GM21737 (cell line): Measurements from ENCODE around the gene SNAPC3.
"Not testable (repeated sequence)": the region's sequence is repeated elsewhere in the genome, so short reads cannot be mapped to it uniquely, and the experiment has no call there.

Source experiments
- ATAC-seq: cut with Tn5 transposase; IDR thresholded peaks from one replicate; pipeline ENCODE4 v1.9.1; 2021; ENCODE audit warnings: mild to moderate bottlenecking, moderate library complexity; ENCODE audit not compliant: unreplicated experiment

The SNAPC3 gene

DNA sequence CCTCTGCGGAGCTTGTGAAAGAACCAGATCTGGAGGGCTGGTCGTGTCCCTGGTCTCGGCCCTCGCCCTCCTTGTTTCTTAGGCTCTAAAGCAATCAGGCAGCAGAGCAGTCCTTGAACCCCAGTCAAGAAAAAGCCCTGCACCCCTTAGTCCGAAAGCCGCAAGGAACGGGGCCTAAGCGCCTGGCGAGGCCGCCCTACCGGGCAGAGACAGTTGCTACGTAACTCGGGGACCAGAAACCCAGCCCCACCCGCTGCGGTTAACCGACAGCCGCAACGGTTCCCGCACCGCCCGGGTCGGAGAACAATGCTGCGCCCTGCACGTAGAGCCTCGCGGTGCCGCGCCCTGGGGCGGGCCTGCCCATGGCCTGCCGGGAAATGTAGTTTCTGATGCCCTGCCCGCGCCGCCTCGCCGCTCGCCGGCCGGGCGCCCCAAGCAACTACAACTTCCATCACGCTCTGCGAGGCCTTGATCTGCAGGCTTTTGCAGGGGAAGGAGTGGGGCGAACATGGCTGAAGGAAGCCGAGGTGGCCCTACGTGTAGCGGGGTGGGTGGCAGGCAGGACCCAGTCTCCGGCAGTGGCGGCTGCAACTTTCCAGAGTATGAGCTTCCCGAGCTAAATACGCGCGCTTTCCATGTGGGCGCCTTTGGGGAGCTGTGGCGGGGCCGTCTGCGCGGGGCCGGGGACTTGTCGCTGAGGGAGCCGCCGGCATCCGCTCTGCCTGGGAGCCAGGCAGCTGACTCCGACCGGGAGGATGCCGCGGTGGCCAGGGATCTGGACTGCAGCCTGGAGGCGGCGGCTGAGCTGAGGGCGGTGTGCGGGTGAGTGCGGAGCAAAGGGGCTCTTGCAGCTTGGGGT, at the start of gene SNAPC3:
Gene SNAPC3, plus strand, starts transcription at position 505 of the 859 bp plus-strand sequence. Its CDS starts 4 bp downstream, at position 509.
- peak; percentile 97 for ATAC-seq

DNA sequence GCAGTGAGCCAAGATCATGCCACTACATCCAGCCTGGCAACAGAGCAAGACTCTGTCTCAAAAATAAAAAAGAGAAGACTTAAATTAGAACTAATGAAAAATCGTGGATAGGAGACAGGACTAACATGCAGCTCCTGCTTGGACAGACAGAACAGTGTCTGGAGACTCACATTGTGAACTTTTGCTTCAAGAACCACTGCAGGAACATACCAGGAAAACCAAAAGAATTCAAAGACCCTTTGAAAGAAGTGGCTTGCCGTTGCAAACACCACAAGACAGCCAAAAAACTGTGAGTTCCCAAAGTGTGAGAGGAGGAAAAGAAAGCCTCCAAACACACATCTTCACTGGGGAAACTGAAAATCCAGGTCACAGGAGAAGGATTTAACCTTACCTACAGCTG, 48.8 kb upstream of the SNAPC3 start:
- ATAC-seq, result no peak

DNA sequence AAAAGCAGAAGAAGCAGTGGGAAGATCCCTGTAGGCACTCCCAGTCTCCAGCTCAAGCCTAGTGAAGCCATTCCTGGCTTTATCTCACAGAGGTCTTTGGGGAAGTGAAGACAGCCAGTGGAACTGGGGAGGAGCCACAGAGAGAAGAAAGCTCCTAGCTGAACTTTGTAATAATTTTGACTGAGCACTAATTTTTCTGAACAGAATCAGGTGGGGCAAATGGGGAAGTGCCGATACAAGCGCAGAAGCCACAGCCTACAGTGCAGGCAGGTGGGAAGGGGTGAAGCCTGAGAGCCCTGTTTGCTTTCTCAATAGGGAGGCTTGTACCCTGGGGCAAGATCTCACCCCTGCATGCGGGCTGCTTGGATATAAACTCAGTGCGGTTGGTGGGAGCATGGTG, 48.4 kb upstream of the SNAPC3 start:
- no peak for ATAC-seq

GRCh38 chr9:15374825-15375224, 47.9 kb upstream of the SNAPC3 start:
- no peak for ATAC-seq

DNA sequence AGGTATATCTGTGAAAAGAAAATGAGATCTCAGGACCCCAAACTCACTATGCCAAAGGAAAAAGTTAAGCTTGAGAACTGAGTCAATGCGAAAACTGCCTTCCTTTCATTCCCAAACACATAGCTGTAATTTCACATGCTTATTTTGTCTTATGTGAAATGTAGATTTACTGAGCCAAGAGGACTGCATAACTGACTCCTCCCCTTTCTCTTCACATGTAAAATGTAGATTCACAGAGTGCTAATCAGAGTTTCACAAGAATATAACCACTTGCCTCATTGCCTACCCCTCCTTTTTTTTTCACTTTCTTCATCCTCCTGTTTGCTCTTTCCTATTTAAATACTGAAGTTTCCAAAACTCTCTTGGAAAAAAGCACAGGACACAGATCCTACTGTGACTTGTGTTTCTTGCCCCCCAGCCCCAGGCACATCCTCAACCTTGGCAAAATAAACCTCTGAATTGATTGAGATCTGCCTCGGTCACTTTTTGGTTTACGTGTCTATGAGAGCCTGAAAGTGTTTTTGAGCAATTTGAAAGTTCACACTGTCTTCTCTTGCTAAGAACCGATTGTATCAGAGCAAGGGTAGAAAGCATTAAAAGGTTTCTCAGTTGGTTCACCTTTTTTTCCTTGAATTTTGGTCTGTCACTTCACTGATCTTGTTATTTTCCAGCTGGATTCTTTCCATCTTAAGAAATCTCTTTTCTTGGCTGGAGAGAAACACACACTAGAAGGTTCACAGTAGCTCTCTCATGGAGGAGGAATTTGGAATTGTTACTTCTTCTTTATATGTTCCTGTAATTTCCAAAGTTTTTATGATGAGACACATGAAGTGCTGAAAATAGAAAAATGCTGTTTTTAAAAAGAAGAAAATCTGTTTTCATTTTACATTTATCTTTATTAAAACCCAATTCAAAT, 44.8 kb upstream of the SNAPC3 start:
- ATAC-seq, result no peak

DNA sequence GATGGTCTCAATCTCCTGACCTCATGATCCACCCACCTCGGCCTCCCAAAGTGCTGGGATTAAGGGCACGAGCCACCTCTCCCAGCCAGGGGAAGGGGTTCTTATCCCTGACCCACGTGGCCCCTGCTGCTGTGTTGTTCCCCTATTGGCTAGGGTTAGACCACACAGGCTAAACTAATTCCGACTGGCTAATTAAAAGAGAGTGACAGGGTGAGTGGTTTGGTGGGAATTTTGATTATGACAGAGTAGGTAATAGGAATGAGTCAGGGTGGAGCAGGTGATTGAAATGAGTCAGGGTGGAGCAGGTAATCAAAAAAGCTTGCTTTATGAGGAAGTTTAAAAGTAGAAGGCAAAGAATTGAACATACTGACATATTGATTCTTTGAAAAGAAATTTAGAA, 43.4 kb upstream of the SNAPC3 start:
- not testable (repeated sequence) for ATAC-seq

DNA sequence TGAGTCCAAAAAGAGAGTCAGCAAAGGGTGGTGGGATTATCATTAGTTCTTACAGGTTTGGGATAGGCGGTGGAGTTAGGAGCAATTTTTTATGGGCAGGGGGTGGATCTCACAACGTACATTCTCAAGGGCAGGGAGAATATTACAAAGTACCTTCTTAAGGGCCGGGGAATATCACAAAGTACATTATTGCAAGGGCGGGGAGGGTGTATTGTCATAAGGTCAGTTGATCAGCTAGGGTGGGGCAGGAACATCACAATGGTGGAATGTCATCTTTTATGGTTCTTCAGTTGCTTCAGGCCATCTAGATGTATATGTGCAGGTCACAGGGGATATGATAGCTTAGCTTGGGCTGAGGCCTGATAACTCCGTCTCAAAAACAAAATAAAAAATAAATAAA, 42.8 kb upstream of the SNAPC3 start:
- not testable (repeated sequence) for ATAC-seq

GRCh38 chr9:15381491-15381890, 41.2 kb upstream of the SNAPC3 start:
- no peak for ATAC-seq

DNA sequence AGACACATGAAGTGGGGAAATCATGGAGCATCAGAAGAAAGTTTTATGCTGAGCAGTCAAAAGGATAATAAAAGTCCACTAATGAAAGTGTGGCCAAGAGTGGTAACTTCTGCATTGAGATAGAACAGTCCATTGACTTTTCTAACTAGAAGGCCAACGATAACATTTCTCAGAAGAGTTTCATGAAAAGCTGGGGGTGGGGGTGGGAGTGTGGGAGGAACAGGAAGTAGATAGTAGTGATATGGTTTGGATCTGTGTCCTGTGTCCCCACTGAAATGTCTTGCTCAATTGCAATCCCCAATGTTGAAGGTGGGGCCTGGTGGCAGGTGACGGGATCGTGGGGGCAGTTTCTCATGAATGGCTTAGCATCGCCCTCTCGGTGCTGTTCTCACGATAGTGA, 36.2 kb upstream of the SNAPC3 start:
- no peak for ATAC-seq

DNA sequence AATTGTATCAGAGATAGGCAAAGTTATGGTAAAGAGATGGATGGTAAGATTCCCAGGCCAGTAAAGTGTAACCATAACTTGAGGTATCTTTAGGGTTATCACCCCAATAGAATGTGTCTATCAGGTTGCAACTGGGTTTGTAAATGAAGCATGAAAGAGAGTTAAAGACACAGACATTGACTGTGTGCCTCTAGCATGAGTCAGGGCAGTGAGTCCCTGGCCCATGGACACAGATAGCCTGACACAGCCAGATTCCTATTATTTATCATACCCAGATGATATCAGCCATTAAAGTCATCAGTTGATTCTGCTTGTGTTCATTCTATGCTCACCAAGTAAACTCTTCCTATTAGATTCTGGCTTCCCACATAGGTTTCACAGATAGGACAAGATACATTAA, 33.5 kb upstream of the SNAPC3 start:
- ATAC-seq, result no peak

DNA sequence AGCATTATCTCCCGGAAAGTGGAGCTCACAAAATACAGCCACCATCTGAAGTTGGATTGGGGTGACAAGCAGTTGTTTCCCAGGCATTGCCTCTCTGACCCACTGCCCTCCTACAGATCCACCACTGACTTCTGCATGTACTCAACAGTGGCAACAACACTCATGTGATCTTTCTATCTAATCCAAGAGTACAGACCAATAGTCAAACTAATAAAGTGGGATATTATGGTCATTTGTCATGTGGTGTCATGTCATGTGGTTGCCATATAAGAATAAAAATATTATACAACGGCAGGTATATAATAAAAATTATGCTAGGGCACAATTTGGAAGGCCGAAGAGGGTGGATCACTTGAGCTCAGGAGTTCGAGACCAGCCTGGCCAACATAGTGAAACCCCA, 33.0 kb upstream of the SNAPC3 start:
- ATAC-seq, result no peak

GRCh38 chr9:15390201-15390600, 32.5 kb upstream of the SNAPC3 start:
- no peak for ATAC-seq

- ATAC-seq, result no peak
These were observed 30.3 kb upstream of the SNAPC3 start for GRCh38 chr9:15392363-15392762.

GRCh38 chr9:15400281-15400941, 22.3 kb upstream of the SNAPC3 start:
- no peak for ATAC-seq

GRCh38 chr9:15401266-15401665, 21.4 kb upstream of the SNAPC3 start:
- ATAC-seq, result no peak

DNA sequence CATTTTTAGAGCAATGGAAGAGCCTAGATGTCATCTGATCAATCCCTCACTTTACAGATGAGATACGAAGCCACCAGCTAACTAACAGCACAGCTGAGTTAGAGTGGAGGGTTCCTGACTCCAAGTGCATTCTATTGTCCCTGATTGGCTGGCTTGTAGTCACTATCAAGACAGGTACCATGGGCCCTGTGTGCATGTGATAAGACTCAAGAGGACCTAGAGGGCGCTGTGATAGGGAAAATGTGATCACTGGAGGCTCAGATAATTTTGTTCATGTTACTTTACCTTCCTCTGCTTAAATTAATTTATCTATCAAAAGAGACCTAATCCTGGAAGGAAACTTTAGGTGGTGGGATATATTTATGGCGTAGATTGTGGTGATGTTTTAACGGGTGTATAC, 19.5 kb upstream of the SNAPC3 start:
- no peak for ATAC-seq

- no peak for ATAC-seq
These were observed 18.5 kb upstream of the SNAPC3 start for GRCh38 chr9:15404171-15404570.

- ATAC-seq, result no peak
These were observed 5.8 kb upstream of the SNAPC3 start for GRCh38 chr9:15416880-15417279.

GRCh38 chr9:15417626-15418025, 5.0 kb upstream of the SNAPC3 start:
- no peak for ATAC-seq

DNA sequence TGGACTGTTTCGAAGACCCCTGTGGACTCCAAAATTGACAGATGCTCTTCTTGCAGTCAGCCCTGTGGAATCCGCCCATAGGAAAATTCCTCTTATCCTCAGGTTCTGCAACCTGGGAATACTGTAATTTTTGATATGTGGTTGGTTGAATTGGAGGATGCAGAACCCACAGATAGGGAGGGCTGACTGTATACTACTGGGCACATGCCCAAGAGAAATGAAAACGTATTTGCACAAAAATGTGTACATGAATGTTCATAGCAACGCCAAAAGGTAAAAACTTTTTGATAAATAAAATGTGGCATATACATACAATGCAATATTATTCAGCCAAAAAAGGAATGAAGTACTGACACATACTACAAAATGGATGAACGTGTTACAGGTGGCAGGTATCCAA, 1.9 kb upstream of the SNAPC3 start:
- ATAC-seq, result no peak

- no peak for ATAC-seq
These were observed 1.1 kb upstream of the SNAPC3 start for GRCh38 chr9:15421532-15421931.
